GM12891 (cell line): ENCODE results near the gene ITM2C.

Experiments used
- DNase-seq: peaks from one replicate; pipeline ENCODE4 v3.0.0; 2011; ENCODE audit warnings: low spot score; ENCODE audit not compliant: insufficient read length
- FAIRE-seq: peaks from 2 replicates; lab custom pipeline; 2011; peaks lifted over from hg19 to GRCh38; lab: Jason Lieb, UNC
- PAX5 ChIP-seq: IDR thresholded peaks from 2 replicates; pipeline ENCODE4 v1.6.1; 2011; ENCODE audit warnings: low read length, moderate library complexity, mild to moderate bottlenecking; ENCODE audit not compliant: insufficient read depth, severe bottlenecking
- POLR2A ChIP-seq: IDR thresholded peaks from 2 replicates; pipeline ENCODE4 v1.6.1; 2011; ENCODE audit warnings: low read depth, low read length, control low read depth
- POLR2AphosphoS5 ChIP-seq: IDR thresholded peaks from 2 replicates; pipeline ENCODE4 v1.6.1; 2011; ENCODE audit warnings: low read depth, low read length, control low read depth
- POU2F2 ChIP-seq: IDR thresholded peaks from 2 replicates; pipeline ENCODE4 v1.6.1; 2011; ENCODE audit warnings: low read depth, mild to moderate bottlenecking, control low read depth, low read length, moderate library complexity
- SPI1 ChIP-seq: IDR thresholded peaks from 2 replicates; pipeline ENCODE4 v1.6.1; 2011; ENCODE audit warnings: low read depth, low read length, control low read depth
- TAF1 ChIP-seq: IDR thresholded peaks from 2 replicates; pipeline ENCODE4 v1.6.1; 2011; ENCODE audit warnings: low read depth, low read length, control low read depth

The ITM2C gene

GRCh38 chr2:230924092-230924469 lies 59.3 kb downstream of the ITM2C start:
- no peak for FAIRE-seq
- TF ChIP-seq PAX5 = no peak
- peak; percentile 55; the same call in 1 of the 2 replicates for TF ChIP-seq POLR2AphosphoS5
- no peak for TF ChIP-seq SPI1
- peak; percentile 42; the same call in 1 of the 2 replicates for TF ChIP-seq POU2F2
- no peak; the same call in 1 of the 2 replicates for TF ChIP-seq TAF1
- peak; percentile 56; the same call in 1 of the 2 replicates for TF ChIP-seq POLR2A
- no peak for DNase-seq

DNA sequence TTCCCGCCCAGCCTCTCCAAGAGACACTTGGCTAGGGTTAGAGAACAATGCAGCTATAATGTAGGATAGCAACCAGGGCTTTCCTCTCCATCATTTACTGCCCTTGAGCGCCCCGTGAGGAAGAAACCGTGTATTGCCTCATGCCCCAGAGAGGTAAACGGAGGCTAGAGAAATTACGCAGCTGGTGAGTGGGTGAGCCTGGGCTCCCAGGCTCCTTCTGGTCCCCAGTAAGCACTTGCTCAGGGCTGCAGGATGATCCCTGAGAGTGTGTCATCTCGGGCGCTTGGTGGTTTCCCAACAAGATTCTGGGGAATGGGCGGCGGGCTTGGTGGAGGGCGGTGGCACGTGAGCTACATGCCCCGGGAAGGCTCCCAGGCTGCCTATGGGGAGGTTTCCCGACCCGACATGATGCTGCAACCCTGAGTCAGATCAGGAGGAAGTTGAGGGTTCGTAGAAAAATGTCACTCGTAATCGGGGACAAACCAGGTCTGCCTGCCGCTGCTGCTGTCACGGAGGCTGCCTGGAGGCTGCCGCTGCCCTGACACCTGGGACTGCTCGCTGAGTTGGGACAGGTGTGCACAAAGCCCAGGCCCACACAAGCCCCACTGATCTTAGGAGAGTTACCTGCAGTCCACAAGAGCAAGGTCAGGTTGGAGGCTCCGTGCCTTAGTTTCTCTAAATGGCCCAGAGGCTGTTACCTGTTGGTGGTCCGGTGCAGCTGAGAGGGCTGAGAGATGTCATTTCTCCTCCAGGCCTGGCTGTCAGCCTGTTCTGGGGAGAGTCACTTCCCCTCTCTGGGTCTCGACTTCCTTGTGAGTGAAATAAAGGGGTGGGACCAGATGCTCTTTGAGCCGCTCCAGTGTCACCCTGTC lies 60.0 kb downstream of the ITM2C start, which contains the start of gene GPR55:
GPR55 (minus strand) TSS at position 773 of the 872 bp plus-strand sequence. CDS start 14,280 bp downstream, outside the sequence.
- FAIRE-seq (peak; percentile 99), DNase-seq (no peak)
- TF ChIP-seq SPI1 (peak; percentile 88), TAF1 (peak; percentile 51; the same call in 1 of the 2 replicates), PAX5 (no peak), POU2F2 (peak; percentile 41; the same call in 1 of the 2 replicates), POLR2A (peak; percentile 85; the same call in 1 of the 2 replicates), POLR2AphosphoS5 (peak; percentile 83; the same call in 1 of the 2 replicates)

DNA sequence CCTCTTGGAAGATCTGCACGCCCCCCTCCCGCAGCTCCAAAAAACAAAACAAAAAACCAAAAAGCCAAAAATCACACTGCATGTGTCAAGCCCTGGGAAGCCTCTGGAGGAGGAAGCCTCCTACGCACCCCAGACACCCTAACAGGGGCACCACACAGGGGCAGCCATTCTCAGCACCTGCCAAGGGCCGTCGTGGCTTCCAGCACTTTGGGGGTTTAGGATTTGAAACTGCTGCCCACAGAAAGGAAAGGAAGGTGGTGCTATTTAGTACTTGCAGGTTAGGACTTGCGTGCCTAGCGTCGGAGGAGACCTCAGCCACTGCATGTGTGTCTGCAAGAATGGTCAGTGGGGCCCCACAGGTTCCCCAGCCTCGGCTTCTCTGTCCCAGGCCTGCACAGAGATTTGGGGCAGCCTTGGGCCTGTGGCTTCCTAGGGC lies 60.7 kb downstream of the ITM2C start:
- FAIRE-seq = no peak
- TF ChIP-seq POU2F2 (peak; percentile 37), PAX5 (no peak), TAF1 (no peak; the same call in 1 of the 2 replicates), SPI1 (0 out of 2 replicates have a peak, but pooled peaks have one; percentile 2), POLR2A (no peak; the same call in 1 of the 2 replicates), POLR2AphosphoS5 (peak; percentile 90)

DNA sequence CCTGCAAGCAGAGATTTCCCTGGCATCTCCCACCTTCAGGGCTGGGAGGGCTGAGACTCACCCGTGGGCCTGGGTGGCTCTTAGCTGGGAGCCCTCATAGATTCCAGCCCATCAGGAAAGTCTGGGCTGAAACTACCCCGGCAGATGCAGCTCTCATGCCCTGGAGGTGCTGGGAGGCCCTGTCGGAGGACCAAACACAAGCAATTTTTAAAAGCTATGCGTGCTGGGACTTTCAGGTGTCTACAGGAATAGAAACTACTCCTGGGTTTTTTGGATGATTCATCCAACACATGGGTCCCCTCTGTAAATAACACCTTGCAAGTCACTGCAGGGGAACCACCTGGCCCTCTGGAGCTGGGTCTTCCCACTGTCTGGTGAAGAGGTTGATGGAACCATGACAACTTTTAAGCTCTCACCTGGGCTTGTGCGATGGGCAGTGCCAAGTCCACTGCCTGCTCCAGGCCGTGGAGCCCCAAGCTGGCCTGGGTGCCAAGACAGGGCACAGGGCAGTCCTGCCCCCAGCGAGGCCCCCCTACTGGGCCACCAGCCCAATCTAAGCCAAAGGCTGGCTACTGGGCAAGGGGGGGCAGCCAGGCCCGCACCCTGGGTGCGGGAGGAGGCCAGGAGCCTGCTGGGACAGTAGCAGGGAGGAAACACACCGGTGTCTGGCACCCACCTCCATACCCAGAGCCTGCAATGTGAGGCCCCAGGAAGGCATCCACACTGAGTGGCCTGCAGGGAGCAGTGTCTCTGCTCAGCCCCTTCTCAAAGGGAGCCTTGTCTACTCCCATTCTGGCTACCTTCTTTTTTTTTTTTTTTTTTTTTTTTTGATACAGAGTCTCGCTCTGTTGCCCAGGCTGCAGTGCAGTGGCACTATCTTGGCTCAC lies 61.4 kb downstream of the ITM2C start:
- no peak for FAIRE-seq
- no peak for DNase-seq
- TF ChIP-seq SPI1 (peak; percentile 42), TAF1 (peak; percentile 54; the same call in 1 of the 2 replicates), POLR2AphosphoS5 (peak; percentile 51; the same call in 1 of the 2 replicates), PAX5 (no peak), POLR2A (peak; percentile 75), POU2F2 (no peak; the same call in 1 of the 2 replicates)

More for the DNA sequence above, 60.7 kb downstream of the ITM2C start:
- no peak for DNase-seq

DNA sequence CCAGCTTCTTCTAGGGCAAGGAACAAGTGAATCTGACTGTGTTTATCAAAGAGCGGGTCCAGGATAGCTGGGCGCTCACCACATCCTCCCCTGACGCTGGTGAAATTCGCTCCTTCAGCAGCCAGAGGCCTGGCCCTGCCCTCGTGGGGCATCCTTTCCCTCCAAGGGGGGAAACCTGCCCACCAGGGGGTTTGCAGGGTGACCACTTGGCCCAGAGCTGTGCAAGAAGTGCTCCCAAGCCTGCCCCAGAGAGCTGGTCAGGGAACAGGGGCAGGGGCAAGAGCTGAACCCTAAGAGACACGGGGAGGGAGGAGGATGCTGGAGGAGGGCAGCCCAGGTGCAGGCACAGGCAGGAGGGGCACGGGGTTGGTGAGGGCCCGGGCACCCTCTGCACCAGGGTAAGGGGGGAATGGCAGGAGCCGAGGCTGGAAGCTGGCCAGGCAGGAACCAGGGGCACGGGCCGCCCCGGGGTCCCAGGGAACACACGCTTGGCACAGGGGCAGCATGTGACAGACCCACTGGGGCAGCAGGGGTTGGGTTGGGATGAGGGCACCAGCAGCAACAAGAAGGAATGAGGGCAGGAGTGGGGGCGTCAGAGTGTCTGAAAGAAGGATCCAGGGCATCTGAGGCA lies 63.1 kb downstream of the ITM2C start:
- no peak for DNase-seq
- no peak for FAIRE-seq
- no peak for TF ChIP-seq PAX5
- TF ChIP-seq SPI1 = no peak
- no peak for TF ChIP-seq POLR2AphosphoS5
- no peak for TF ChIP-seq TAF1
- no peak for TF ChIP-seq POU2F2
- no peak for TF ChIP-seq POLR2A
